Ascending aorta (tissue), 2 donors: ENCODE measurements around the gene FIGLA. TPM values are rescaled to one million over a fixed set of nuclear protein-coding genes. Genes with fewer than 3 reads are reported as not detected.

Experiments
- DNase-seq, 2 donors: peaks; one replicate each; pipeline ENCODE4 v3.0.0-alpha.2; 2019; ENCODE audit warnings: low spot score in 2 of 2
- H3K27ac ChIP-seq, 2 donors: fragments of 200-600 bp; sonication (generic); one replicate each; pipeline ENCODE4 v1.5.1; 2016 to 2017; ENCODE audit warnings: mild to moderate bottlenecking in 1 of 2
- H3K27me3 ChIP-seq: fragments of 200-600 bp; sonication (generic); one replicate; pipeline ENCODE4 v1.5.1; 2017
- H3K36me3 ChIP-seq, 2 donors: fragments of 200-600 bp; sonication (generic); one replicate each; pipeline ENCODE4 v1.5.1; 2016
- H3K4me1 ChIP-seq, 2 donors: fragments of 200-600 bp; sonication (generic); one replicate each; pipeline ENCODE4 v1.5.1; 2016 to 2017; ENCODE audit warnings: mild to moderate bottlenecking in 1 of 2
- H3K4me3 ChIP-seq, 2 donors: fragments of 200-600 bp; sonication (generic); one replicate each; pipeline ENCODE4 v1.5.1; 2016 to 2017; ENCODE audit warnings: mild to moderate bottlenecking in 1 of 2
- H3K9me3 ChIP-seq, 2 donors: fragments of 200-600 bp; sonication (generic); one replicate each; pipeline ENCODE4 v1.5.1; 2016
- CTCF ChIP-seq, 3 experiments: fragments of 200-600 bp in 2 of 3; fragments of 450-650 bp in 1 of 3; sonication (generic) in 2 of 3; IDR thresholded peaks; one replicate each; pipeline ENCODE4 v1.5.1; 2016 to 2019; ENCODE audit warnings: antibody characterized with exemption in 3 of 3, mild to moderate bottlenecking in 1 of 3, moderate library complexity in 1 of 3
- intact Hi-C: fragments of 100-400 bp; cut with DNase I; formaldehyde crosslinking; loops from one replicate; pipeline ENCODE4 v1.15.1; 2023
- total RNA-seq: library from RNA; depleted of rRNA; stranded (reverse); fragments of >200 nt; gene quantifications from one replicate; pipeline ENCODE4 v1.1.0, GENCODE V29; 2016

FIGLA gene
- total RNA-seq, 1 donor from 2014 or later, result not detected

DNA sequence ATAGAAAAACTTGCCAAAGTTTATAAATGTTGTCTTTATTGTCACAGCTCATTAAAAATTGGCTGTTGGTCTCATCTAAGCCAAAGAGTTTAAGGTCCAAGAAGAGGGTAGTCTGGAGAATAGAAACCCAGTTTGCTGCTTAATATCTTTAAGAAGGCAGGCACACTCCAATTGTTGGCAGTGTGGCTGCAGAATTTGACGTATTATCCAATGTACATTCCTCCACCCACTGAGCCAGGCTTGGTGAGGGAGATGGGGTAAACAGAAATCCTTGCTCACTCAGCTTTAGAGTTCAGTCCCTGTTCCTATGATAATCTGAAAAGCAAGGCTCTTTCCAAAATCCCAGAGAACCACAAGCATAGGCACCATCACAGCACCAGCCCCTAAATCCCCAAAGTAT lies 11.8 kb downstream of the FIGLA start:
- no peaks in the 10 kb centered on the region for H3K27me3 ChIP-seq
- H3K9me3 ChIP-seq, result no peaks in the 10 kb centered on the region
- H3K4me1 ChIP-seq, result no peaks in the 10 kb centered on the region
- no peaks in the 10 kb centered on the region for H3K36me3 ChIP-seq
- H3K27ac ChIP-seq, result no peak overlapping the region
- no peak overlapping the region for H3K4me3 ChIP-seq
- no peak for TF ChIP-seq CTCF (IDR thresholded peaks at IDR 0.05)
- DNase-seq, result no peak
- intact Hi-C loops, result no loop called here

GRCh38 chr2:70777450-70777849 lies 13.0 kb downstream of the FIGLA start:
- DNase-seq, result no peak
- Histone ChIP-seq H3K27me3 (no peaks in the 10 kb centered on the region), H3K27ac (no peak overlapping the region), H3K4me1 (no peaks in the 10 kb centered on the region), H3K4me3 (no peak overlapping the region), H3K9me3 (no peaks in the 10 kb centered on the region), H3K36me3 (no peaks in the 10 kb centered on the region)
- intact Hi-C loops, result no loop called here
- no peak for TF ChIP-seq CTCF (IDR thresholded peaks at IDR 0.05)

GRCh38 chr2:70776266-70776665 lies 14.2 kb downstream of the FIGLA start:
- no peak for TF ChIP-seq CTCF (IDR thresholded peaks at IDR 0.05)
- Histone ChIP-seq H3K4me3 (no peak overlapping the region), H3K27ac (no peak overlapping the region), H3K27me3 (no peaks in the 10 kb centered on the region), H3K9me3 (no peaks in the 10 kb centered on the region), H3K4me1 (no peaks in the 10 kb centered on the region), H3K36me3 (no peaks in the 10 kb centered on the region)
- intact Hi-C loops, result no loop called here
- no peak for DNase-seq

DNA sequence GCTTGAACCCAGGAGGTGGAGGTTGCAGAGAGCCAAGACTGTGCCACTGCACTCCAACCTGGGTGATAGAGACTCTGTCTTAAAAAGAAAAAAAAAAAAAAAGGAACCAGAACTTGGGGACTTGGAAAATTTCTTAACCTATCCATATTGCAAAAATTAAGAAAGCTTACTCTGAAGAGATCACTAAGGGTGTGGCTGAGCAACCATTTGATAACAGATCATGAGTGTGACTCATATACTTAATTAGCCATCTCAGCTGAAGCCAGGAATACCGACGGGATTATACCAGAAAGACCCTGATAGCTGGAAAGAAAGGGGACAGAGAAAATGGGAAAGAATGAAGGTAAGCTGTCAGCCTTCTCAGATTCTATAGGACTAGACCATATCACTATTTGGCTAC lies 15.3 kb downstream of the FIGLA start:
- no peak for DNase-seq
- intact Hi-C loops, result no loop called here
- Histone ChIP-seq H3K4me1 (no peaks in the 10 kb centered on the region), H3K27me3 (no peaks in the 10 kb centered on the region), H3K36me3 (no peaks in the 10 kb centered on the region), H3K9me3 (no peaks in the 10 kb centered on the region), H3K27ac (no peak overlapping the region), H3K4me3 (no peak overlapping the region)
- no peak for TF ChIP-seq CTCF (IDR thresholded peaks at IDR 0.05)

- TF ChIP-seq CTCF (IDR thresholded peaks at IDR 0.05), result no peak
- Histone ChIP-seq H3K36me3 (no peaks in the 10 kb centered on the region), H3K4me3 (no peak overlapping the region), H3K9me3 (no peaks in the 10 kb centered on the region), H3K27me3 (peaks cover 3% of the 10 kb centered on the region), H3K4me1 (peaks cover 2% of the 10 kb centered on the region in 2 donors), H3K27ac (no peak overlapping the region)
- no peak for DNase-seq
- intact Hi-C loops, result no loop called here
Observed at GRCh38 chr2:70772486-70773155, 17.8 kb downstream of the FIGLA start.

DNA sequence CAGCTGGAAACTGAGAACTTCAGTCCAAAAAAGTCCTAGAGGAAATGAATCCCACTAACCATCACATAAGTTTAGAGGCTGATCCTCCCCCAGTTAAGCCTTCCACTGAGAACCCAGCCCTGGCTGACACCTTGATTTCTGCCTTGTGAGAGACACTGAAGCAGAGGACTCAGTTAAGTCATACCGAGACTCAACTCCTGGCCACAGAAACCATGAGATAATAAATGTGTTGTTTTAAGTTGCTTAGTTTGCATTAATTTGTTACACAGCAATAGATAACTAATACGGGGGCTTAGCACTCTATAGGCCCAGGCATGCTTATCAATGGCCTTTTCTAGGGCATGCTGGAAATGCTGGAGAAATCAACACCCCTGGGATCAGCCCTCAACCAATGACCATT lies 19.0 kb downstream of the FIGLA start:
- no peak for TF ChIP-seq CTCF (IDR thresholded peaks at IDR 0.05)
- intact Hi-C loops, result no loop called here
- no peak overlapping the region for H3K27ac ChIP-seq
- peaks cover 10% of the 10 kb centered on the region in 2 donors for H3K4me1 ChIP-seq
- no peaks in the 10 kb centered on the region for H3K9me3 ChIP-seq
- H3K4me3 ChIP-seq, result no peak overlapping the region
- H3K27me3 ChIP-seq, result peaks cover 8% of the 10 kb centered on the region
- H3K36me3 ChIP-seq, result no peaks in the 10 kb centered on the region
- no peak for DNase-seq
